ENCODE results near the gene ATP9B.
"Not testable (repeated sequence)": the region's sequence is repeated elsewhere in the genome, so short reads cannot be mapped to it uniquely, and the experiment has no call there.

ATP9B gene

DNA sequence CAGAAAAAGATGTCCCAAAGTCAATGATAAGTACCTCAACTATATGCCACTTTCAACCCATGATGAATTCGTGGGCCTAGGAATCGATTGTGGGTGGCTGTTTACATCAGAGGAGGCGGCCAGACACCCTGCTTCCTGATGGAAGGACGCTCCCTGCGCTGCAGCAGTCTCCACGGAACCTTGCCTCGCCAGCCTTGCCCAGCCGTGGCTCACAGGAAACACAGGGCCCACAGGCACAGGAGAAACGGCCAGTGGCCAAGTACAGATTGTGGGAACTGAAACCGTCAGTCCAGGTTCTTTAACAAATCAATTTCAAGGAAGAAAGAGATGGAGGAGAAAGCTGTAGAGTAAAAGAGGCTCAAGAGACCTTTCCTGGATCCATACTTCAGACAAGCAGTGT is 225.0 kb downstream of the ATP9B start:
- no peak for DNase-seq

DNA sequence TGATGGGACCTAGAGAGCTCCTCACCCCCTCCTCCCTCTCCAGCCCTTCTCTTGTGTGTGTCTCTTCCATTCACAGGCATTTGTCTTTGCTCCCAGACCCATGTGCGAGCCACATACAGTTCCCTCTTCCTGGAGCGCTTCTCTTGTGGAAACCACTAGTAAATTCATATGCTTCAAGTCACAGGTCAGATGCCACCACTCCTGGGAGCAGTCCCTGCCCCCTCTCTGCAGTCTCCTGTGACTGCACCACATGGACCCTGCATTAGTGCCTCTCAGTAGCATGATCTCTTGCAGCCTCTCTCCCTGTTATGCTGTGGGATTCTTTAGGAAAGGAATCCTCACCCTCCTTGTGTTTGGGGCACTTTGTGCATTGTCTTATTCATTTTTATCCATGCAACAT is 230.1 kb downstream of the ATP9B start:
- no peak for DNase-seq

DNA sequence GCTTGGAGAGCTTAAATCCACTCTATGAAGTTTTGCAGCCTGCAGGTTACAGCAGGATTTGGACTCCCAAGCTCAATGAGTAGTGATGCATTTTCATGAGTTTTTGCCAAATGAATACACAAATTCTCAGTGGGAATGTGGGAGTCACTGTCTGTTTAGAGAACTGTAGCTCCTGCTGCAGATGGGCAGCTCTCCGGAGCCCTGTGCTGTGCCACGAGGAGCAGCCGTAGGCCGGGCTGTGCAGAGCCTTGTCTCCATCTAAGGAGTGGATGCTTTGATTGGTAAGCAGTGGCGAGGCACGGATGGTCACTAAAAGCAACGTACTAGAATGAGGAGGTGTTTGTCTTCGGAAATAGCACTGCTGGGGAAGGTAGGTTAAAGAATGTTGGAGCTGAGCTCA is 230.5 kb downstream of the ATP9B start:
- DNase-seq = no peak

DNA sequence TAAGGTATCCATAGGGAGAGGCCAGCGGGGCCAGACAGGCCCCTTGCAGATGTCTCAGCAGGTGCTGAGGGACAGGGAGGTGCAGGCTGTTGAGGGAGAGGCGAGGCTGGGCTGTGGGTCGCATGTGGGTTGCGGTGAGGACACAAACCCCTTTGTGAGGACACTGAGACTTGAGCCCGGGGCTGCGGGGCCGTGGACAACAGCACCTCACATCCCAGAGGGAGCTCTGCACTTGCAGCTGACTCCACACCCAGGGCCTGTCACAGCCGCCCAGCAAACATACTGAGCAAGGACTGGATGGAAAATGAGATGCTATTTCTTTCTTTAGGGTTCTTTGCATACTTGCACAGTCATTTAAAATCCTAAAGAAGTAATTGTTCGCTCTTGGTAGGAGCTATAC is 231.2 kb downstream of the ATP9B start:
- DNase-seq = no peak

DNA sequence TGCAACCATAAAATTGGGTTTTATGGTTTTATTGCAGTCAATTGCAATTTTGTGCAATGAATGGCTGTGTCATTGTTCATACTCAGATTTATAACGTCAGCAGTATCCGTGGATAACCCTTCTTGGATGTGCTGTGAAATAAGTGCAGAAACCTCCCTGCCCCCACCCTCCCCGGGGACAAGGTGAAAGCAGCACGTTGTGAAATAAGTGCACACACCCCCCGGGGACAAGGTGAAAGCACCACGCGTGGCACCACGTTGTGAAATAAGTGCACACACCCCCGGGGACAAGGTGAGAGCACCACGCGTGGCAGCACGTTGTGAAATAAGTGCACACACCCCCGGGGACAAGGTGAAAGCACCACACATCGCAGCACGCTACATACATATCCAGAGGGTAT is 232.9 kb downstream of the ATP9B start:
- DNase-seq = no peak

DNA sequence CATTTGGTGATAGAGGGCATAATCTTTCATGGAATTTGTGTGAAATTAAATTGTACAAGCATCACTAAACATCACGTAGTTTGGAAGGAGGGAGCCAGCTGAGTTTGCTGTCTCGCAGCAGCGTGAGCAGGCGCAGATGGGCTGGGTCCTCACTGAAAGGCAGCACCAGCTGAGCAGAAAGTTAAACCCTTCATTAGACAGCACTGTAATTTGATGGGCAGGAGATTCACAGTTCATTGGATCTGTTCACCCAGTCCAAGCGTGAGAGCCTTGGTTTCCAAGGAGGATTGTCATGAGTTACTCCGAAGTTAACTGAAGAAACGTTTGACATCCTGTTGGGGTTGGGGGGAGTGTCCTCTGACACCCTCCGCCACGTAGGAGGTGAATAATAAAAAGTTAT is 236.7 kb downstream of the ATP9B start:
- no peak for DNase-seq

DNA sequence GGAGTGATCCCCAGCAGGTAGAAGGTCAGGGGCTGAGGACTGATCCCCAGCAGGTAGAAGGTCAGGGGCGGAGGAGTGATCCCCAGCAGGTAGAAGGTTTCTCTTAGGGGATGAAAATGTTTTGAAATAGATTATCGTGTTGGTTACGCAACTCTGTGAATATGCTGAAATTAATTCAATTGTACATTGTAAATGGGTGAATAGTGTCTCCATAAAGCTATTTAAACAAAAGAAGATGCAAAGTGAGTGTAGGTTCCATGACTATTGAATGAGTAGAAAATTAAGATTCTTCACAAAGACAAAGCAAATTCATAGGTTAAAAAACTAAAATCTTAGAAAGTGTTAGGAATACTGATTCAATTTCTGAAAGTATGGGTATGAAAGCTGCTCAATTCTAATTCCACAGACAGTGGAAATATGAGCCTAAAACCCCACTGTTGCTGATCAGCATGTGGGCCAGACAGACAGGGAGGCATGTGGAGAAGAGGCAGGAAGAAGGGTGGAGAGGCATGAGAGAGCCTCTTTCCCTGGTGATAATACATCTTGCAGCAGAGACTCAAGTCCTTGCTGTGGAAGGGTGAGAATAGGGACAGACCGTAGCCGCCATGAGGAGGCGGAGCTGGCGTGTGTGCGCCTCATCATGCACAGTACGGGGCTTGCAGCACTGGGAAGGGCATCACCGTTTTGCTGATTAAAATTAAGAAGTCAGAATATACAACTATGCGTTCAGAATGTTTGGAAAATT is 240.6 kb downstream of the ATP9B start:
- no peak for DNase-seq

DNA sequence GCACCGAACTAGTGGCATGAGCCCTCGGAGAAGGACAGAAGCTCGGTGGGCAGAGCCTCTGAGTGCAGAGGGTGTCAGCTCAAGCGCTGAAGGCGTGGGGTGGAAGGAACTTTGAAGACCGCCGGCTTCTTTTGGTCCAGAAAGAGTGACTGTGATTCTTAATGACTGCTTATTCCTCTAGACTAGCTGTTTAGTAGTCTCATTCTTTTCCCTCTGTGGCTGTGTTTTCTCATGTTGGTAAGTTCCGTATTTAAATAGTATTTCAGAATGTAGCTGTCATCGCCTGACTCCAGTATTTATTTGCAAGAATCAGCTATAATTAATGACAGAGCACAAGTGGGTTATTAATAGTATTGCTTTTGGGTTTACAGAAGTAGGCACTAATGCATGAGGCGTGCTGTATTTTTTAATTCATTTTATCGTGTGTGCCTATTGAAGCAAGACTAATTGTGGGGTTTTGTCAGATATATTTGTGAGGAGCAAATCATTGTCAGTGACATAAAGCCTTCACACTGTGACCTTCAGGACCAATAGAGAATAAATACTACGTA is 245.7 kb downstream of the ATP9B start:
- DNase-seq = no peak

DNA sequence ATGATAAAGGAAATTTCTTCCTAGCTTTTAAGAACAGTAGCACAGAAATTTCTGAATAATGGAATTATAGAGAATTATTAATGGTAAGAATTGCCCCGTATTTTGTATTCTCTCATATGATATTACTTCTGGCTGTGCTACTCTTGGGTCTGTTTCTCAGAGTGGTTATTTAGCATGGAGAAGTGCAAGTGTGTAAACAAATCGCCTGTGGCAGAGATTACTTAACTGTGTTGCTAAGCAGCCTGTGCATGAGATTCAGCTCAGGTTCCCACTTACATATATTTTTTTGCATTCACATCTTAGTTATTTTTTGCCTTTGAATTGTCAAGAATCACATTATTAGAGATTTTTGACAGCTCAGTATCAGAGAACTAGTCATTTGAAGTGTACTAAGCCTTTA is 246.4 kb downstream of the ATP9B start:
- DNase-seq = no peak

DNA sequence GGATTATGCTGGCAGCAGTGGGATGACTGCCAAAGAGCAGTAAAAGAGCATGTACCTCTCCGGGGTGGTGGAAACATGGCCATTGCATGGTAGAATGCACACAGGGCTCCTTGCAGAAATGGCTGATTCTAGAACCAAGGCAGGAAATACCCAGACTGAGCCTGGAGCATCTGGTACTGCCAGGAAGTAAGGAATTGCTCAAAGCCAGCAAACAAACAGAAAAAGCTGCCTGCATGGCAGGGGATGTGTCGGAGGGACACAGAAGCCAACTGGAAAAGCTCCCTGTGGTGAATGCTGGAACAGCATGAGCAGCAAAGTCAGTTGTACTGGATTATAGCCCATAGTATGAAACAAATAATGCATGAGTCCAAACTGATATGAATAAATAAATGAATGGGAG is 248.5 kb downstream of the ATP9B start:
- DNase-seq = no peak

DNA sequence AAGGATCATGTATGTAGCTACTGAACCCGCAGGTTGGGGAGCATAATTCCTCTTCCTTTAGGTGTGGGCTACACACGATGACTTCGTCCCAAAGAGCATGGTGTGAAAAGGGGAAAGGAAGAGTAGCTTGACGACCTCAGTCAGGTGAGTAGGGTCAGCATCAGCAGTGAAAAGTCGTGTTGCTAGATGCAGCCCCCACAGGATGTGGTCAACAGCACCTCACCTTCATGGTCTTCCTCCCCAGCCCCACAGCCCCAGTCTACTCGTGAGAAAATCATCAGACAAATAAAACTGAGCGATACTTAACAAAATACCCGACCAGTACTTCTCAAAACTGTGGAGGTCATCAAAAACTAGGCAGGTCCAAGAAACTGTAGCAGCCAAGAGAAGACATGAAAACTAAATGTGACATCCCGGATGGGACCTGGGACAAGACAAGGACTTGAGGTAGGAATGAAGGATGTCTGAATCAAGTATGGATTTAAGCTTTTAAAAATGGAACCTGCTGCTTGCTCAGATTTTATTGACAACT is 249.0 kb downstream of the ATP9B start:
- no peak for DNase-seq

DNA sequence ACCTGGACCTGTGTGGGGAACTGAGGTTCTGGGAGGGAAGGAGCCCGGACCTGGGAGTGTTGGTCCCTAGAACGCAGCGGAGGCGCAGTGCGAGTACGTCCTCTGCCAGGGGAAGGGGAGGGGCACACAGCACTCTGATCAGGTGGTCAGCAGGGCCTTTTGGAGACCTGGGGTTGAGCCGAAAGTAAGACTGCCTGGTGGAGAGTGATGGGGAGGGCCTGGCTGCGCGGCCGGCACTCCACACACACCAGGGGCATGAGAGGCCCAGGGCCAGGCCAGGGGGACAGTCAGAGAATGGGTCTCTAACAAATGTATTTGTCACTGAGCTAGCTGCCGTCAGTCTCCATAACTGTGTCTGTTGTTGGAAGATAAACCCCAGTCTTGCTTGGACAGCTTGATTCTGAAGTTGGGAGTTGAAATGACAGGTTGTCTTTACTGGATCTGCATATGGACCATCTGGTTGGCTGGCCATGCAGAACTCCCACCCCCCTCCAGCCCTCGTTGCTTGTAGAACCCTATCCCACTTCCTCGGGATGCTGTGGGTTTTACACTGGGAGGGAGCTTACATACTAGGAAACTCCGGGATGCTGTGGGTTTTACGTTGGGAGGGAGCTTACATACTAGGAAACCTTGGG is 251.1 kb downstream of the ATP9B start:
- no peak for DNase-seq

DNA sequence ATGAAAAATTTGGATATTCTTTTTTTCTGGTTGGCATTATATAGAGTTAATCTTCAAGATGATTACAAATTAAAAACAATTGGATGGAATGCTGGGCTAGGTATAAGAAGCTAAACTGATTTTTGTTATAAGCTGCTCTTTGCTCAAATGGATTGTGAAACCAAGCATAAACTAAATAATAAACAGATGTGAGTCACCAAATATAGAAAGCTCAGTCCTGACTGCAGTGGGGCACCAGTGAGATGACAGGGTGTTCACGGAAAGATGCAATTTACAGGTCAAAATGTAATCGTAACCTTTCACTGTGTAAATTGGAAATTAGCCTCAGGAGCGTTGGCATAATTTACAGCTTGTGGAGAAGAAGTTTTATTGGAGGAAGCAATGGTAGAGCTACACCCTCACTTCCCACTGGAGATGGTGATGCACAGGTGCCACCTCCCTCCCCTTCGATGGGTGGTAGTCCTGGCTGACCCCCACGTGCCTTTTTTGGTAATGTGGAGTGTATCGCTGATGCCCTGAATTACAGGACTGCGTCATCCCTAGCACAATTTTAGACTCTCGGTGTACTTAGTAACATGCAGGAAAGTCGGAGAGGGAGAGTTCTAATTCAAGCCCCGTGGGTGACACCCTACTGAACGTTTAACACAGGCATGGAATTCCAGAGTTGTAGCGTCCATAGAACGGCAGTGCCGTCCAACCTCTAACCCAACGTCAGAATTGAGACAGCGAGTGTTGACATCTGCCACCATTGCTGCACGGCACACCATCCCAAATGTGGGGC is 252.6 kb downstream of the ATP9B start:
- DNase-seq = peak; percentile 11

DNA sequence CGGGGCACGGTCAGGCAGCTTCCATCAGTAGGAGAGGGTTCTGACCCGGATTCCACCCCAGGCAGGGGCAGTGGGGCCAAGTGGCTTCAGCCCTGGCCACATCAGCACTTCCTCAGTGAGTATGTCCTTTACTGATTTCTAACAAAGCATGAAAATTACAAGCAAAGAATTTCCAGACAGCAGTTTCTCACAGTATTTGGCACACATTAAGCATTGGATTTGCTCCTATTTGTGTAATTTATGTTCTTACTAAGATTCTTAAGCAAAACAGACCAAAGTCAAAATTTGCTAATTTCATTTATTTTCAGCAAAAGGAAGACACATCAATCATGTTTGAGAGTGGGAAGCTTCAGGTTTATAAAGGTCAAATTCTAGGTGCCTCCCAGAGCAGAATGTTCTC is 253.2 kb downstream of the ATP9B start:
- no peak for DNase-seq

DNA sequence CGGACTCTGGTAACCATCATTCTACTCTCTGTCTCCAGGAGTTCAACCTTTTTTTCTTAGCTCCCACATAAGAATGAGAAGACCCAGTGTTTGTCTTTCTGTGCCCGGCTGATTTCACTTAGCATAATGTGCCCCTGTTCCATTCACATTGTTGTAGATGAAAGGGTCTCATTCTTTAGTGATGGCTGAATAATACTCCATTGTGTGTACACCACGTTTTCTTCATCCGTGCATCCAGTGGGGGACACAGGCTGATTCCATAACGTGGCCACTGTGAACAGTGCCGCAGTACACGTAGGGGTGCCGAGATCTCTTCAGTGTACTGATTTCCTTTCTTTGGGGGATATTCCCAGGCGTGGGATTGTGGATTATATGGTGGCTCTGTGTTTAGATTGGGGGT is 254.3 kb downstream of the ATP9B start:
- DNase-seq = no peak

DNA sequence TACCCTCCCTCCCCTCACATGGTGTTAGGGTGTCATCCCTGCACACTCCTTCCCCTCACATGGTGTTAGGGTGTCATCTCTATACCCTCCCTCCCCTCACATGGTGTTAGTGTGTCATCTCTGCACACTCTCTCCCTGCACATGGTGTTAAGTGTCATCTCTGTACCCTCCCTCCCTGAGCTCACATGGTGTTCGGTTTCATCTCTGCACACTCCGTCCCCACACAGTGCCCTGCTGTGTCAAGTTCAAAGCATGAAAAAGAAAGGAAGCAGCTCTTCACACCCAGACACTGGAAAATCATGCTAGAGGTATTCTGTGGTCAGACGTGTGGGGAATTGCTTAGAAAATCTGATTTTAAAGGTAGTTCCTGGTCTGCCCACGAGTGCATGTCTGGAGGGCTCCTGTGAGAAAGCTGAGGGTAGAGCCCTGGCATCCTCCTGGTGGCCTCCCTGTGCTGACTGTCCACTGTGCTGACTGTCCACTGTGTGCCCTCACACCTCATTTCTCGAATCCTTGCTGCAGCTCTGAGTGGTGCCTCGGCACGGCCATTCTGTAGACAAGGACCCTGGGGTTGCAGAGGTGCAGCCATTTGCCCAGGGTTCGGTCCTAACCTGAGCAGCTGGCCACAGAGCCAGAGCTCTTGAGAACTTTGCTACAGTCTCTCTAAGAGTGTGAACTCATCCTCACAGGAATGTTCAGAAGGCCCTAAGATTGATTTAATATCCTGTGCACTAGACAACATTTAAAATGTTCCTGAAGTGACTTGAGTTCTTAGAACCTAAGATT is 257.4 kb downstream of the ATP9B start:
- DNase-seq = peak; percentile 58

DNA sequence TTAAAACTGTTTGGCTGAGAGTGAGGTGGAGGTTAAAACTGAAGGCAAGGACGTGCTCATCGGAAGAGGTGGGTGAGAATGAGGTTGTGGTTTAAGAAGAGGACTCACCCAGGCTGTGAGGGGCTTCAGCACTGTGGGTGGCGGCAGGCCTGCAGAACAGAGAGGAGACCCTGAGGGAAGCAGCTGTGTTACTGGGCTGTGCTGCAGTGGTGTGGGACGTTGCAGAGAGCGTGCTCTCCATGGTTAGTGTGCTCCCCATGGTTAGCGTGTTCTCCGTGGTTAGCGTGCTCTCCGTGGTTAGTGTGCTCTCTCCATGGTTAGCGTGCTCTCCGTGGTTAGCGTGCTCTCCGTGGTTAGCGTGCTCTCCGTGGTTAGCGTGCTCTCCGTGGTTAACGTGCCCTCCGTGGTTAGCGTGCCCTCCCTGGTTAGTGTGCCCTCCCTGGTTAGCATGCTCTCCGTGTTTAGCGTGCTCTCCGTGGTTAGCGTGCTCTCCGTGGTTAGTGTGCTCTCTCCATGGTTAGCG is 258.1 kb downstream of the ATP9B start:
- DNase-seq = no peak

DNA sequence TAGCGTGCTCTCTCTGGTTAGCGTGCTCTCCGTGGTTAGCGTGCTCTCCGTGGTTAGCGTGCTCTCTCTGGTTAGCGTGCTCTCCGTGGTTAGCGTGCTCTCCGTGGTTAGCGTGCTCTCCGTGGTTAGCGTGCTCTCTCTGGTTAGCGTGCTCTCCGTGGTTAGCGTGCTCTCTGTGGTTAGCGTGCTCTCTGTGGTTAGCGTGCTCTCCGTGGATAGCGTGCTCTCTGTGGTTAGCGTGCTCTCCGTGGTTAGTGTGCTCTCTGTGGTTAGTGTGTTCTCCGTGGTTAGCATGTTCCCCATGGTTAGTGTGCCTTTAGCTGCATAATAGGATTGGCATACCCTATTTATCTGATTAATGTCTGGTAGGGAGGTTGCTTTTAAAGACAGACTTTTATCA is 258.7 kb downstream of the ATP9B start:
- not testable (repeated sequence) for DNase-seq

DNA sequence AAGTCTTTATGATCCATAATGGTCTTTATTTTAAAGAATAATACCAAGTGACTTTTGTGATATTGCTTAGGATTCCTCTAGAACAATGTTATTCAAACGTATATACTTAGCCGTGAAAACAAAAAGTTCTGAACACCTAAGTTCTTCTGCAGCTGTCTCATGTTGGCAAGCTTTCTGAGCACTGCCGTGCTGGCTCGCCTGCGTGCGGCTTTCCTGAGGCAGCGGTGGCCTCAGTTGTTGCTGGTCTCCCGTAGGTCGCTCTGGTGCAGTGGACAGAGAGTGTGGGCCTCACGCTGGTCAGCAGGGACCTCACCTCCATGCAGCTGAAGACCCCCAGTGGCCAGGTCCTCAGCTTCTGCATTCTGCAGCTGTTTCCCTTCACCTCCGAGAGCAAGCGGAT is 259.7 kb downstream of the ATP9B start:
- no peak for DNase-seq

DNA sequence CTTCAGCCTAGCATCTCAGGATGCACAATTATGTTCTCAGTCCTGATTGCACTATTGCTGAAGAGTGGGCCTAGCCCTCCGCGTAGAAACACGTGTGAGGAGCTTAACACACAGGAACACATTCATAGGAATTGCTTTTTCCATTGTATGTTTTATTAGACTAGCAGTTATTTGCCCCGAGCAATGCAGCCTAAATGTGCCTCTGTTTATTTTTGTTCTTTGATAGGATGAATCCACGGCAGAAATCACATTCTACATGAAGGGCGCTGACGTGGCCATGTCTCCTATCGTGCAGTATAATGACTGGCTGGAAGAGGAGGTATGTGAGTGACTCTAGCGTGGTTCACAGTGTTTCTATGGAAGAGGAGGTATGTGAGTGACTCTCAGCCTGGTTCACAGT is 260.6 kb downstream of the ATP9B start:
- no peak for DNase-seq

DNA sequence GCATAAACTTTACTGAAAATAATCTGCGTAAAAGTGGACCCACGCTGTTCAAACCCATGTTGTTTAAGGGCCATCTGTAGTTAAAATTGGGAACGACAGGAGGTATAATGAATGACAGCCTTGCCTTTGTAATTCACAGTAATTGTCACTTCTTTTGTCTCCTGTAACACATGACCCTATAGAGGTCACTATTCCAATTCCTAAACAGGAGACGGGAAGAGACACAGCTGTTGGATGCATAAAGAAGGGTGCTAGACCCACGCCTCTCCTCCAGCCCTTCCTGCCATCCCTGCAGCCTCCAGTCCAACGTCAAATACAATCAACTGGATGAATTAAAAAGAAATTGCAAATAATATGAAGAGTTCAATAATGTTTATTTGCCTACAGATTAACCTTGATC is 263.5 kb downstream of the ATP9B start:
- no peak for DNase-seq

DNA sequence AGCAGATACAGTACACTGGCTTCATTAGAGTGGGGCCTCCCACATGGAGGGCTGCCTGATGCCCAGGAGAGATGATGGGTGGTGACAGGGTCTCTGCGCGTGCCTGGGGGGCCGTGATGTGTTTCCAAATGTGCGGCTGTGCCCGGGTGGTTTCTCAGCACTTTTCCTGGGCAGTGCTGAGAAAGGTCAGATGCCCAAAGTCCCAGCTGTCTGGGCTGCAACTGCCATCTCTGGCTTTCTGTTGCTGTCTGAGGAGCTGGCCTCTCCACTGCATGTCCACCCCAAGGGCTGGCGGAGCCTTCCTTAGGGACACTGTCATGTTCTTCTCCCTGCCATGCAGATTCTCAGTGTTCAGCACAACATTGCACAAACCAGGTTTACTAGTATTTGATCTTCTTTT is 263.9 kb downstream of the ATP9B start:
- no peak for DNase-seq
